ENCODE results near the gene PCYT2.

The PCYT2 gene

DNA sequence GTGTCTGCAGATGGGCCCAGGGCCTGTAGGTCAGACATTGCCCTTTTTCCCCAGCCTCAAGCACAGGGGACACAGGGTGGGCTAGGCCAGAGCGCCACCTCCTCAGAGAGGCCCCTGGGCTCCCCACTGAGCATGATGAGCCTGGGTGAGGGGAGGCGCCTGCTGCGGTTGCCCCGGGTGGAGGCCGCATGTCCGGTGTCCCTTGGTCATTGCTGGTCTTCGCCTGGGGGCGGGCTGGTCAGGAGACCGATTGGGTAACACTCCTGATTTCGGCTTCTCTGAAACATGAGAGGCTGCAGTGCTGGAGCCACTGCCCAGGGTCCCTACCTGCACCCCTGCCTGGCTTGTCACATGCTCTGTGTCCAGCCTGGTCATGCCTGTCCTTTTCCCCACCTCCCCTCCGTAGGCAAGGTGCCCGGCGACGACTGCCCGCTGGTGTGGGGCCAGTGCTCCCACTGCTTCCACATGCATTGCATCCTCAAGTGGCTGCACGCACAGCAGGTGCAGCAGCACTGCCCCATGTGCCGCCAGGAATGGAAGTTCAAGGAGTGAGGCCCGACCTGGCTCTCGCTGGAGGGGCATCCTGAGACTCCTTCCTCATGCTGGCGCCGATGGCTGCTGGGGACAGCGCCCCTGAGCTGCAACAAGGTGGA, 11.6 kb downstream of the PCYT2 start:
- H3K36me3 ChIP-seq, result peaks cover 69% of the 10 kb centered on the region
- no peak overlapping the region for H3K27ac ChIP-seq

DNA sequence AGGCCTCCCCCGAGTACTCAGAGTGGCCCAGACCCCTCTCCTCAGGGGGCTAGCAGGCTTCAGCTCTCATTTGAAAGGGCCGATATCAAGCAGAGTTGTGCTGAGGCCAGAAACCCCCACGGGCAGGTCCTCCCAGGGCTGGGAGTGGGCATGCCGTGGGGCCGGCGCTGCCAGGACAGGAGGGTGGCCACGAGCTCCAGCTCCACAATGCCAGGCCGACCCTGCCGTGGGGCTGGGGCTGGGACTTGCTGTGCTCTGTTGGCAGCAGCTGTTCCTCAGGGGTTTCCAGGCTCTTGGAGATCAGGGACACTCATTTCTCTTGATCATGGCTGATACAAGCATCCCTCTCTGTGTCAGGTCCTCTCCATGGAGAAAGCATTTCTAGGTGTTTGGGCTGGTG, 12.3 kb downstream of the PCYT2 start:
- Histone ChIP-seq H3K27ac (no peak overlapping the region), H3K27me3 (peaks cover 33% of the 10 kb centered on the region), H3K4me1 (ENCODE audit: control insufficient read depth in 1 of 2, insufficient read depth in 1 of 2, low read depth in 1 of 2, low read length in 1 of 2) (peaks cover 0 to 10% of the 10 kb centered on the region in 2 experiments), H3K4me3 (ENCODE audit: low read depth in 1 of 2, low read length in 1 of 2) (no peak overlapping the region), H3K36me3 (peaks cover 68% of the 10 kb centered on the region), H3K9me3 (no peaks in the 10 kb centered on the region)
- TF ChIP-seq, protein P1, sequence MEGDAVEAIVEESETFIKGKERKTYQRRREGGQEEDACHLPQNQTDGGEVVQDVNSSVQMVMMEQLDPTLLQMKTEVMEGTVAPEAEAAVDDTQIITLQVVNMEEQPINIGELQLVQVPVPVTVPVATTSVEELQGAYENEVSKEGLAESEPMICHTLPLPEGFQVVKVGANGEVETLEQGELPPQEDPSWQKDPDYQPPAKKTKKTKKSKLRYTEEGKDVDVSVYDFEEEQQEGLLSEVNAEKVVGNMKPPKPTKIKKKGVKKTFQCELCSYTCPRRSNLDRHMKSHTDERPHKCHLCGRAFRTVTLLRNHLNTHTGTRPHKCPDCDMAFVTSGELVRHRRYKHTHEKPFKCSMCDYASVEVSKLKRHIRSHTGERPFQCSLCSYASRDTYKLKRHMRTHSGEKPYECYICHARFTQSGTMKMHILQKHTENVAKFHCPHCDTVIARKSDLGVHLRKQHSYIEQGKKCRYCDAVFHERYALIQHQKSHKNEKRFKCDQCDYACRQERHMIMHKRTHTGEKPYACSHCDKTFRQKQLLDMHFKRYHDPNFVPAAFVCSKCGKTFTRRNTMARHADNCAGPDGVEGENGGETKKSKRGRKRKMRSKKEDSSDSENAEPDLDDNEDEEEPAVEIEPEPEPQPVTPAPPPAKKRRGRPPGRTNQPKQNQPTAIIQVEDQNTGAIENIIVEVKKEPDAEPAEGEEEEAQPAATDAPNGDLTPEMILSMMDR (IDR thresholded peaks at IDR 0.05), result no peak

More for the DNA sequence above, 11.6 kb downstream of the PCYT2 start:
- Histone ChIP-seq H3K9me3 (no peaks in the 10 kb centered on the region), H3K4me3 (ENCODE audit: low read depth in 1 of 2, low read length in 1 of 2) (no peak overlapping the region), H3K4me1 (ENCODE audit: control insufficient read depth in 1 of 2, insufficient read depth in 1 of 2, low read depth in 1 of 2, low read length in 1 of 2) (peaks cover 0 to 10% of the 10 kb centered on the region in 2 experiments), H3K27me3 (peaks cover 34% of the 10 kb centered on the region)
- TF ChIP-seq, protein P1 (IDR thresholded peaks at IDR 0.05), result no peak

DNA sequence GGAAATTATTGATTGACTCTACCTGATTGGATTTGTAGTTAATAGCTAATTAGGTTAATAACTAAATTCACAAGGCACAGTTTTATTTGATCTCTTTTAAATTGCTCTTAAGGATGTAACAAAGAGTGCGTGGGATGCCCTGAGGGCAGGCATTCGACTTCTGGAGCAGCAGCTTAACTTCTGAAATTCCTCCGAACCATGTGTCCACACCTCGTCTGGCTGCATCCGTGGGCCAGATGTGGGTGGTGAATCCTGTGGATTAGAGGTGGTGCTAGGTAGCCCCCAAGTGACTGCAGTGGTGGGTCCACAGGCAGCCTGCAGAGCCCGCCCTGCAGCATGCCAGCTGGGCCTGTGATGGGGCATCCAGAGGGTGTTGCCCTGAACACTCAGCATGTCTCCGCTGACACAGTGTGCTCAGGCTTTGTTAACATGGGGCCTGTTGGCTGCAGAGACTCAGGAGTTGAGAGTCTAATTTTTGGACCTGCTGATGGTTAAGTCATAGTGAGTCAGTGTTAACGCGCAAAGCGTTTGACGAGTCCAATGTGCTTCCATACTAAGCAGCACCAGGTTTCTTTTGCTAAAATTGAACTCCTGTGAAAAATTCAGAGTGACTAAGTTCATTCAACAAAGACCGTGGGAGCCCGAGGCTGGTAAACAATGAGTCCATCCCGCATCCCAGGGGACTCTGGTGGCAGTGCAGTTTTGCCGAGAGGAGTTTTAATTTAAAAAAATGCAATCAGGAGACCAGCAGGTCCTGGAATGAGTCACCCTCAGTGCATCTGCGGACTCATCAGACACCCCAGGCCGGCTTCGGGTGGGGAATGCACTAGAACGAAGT, 13.0 kb downstream of the PCYT2 start:
- Histone ChIP-seq H3K4me1 (ENCODE audit: control insufficient read depth in 1 of 2, insufficient read depth in 1 of 2, low read depth in 1 of 2, low read length in 1 of 2) (peaks cover 0 to 10% of the 10 kb centered on the region in 2 experiments), H3K36me3 (peaks cover 63% of the 10 kb centered on the region), H3K27me3 (peaks cover 27% of the 10 kb centered on the region), H3K27ac (no peak overlapping the region), H3K4me3 (ENCODE audit: low read depth in 1 of 2, low read length in 1 of 2) (no peak overlapping the region), H3K9me3 (no peaks in the 10 kb centered on the region)
- TF ChIP-seq, protein P1 (IDR thresholded peaks at IDR 0.05), result no peak

DNA sequence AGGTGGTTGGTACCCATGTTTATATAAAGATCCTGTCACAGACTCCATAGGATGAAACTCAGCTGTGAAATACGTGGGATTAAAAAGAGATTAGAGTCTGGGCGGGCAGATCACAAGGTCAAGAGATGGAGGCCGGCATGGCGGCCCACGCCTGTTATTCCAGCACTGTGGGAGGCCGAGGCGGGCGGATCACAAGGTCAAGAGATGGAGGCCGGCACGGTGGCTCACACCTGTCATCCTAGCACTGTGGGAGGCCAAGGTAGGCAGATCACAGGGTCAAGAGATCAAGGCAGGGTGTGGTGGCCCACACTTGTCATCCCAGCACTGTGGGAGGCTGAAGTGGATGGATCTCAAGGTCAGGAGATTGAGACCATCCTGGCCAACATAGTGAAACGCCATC, 15.8 kb downstream of the PCYT2 start:
- Histone ChIP-seq H3K4me1 (ENCODE audit: control insufficient read depth in 1 of 2, insufficient read depth in 1 of 2, low read depth in 1 of 2, low read length in 1 of 2) (peaks cover 15 to 16% of the 10 kb centered on the region in 2 experiments), H3K27me3 (no peaks in the 10 kb centered on the region), H3K36me3 (peaks cover 59% of the 10 kb centered on the region), H3K4me3 (ENCODE audit: low read depth in 1 of 2, low read length in 1 of 2) (no peak overlapping the region), H3K9me3 (no peaks in the 10 kb centered on the region), H3K27ac (no peak overlapping the region)
- TF ChIP-seq, protein P1 (IDR thresholded peaks at IDR 0.05), result no peak

DNA sequence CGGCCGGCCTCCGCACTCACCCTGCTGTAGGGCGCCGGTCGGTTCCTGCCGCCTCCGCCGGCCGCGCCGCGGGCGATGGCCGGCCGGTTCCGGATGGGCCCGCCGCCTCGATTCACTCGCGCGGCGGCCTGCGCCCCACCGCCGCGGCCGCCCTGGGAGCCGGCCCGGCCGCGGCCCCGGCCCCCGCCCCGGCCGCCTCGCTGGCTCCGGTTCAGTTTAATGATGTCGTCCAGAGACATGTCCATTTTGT, 20.0 kb downstream of the PCYT2 start:
- no peaks in the 10 kb centered on the region for H3K27me3 ChIP-seq
- peaks cover 19% of the 10 kb centered on the region in 2 experiments for H3K4me1 ChIP-seq (ENCODE audit: control insufficient read depth in 1 of 2, insufficient read depth in 1 of 2, low read depth in 1 of 2, low read length in 1 of 2)
- H3K4me3 ChIP-seq (ENCODE audit: low read depth in 1 of 2, low read length in 1 of 2), result peak overlapping the region; percentile 79 to 87
- no peaks in the 10 kb centered on the region for H3K9me3 ChIP-seq
- peaks cover 52% of the 10 kb centered on the region for H3K36me3 ChIP-seq
- TF ChIP-seq, protein P1 (IDR thresholded peaks at IDR 0.05), result no peak
- peak overlapping the region; percentile 94 for H3K27ac ChIP-seq
